B cell (primary cell): ENCODE data around the gene ARHGDIB.

Experiments
- EZH2 ChIP-seq: IDR thresholded peaks from 2 replicates; pipeline ENCODE4 v1.6.1; 2012; ENCODE audit warnings: borderline replicate concordance, low read depth, mild to moderate bottlenecking, moderate library complexity, low read length; ENCODE audit not compliant: insufficient read depth, poor library complexity, severe bottlenecking
- TF ChIP-seq, protein P1 (sequence below): fragments of 200-600 bp; IDR thresholded peaks from one replicate; pipeline ENCODE4 v1.8.0; 2022; ENCODE audit warnings: antibody characterized with exemption, mild to moderate bottlenecking

- no peak for TF ChIP-seq EZH2
- TF ChIP-seq, protein P1, sequence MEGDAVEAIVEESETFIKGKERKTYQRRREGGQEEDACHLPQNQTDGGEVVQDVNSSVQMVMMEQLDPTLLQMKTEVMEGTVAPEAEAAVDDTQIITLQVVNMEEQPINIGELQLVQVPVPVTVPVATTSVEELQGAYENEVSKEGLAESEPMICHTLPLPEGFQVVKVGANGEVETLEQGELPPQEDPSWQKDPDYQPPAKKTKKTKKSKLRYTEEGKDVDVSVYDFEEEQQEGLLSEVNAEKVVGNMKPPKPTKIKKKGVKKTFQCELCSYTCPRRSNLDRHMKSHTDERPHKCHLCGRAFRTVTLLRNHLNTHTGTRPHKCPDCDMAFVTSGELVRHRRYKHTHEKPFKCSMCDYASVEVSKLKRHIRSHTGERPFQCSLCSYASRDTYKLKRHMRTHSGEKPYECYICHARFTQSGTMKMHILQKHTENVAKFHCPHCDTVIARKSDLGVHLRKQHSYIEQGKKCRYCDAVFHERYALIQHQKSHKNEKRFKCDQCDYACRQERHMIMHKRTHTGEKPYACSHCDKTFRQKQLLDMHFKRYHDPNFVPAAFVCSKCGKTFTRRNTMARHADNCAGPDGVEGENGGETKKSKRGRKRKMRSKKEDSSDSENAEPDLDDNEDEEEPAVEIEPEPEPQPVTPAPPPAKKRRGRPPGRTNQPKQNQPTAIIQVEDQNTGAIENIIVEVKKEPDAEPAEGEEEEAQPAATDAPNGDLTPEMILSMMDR: no peak
Measured at GRCh38 chr12:14958361-14959125, 2.9 kb downstream of the ARHGDIB start.
